Glomerular visceral epithelial cell (primary cell): Measurements from ENCODE around the gene HTRA3.

Source experiments
- DNase-seq: peaks from one replicate; pipeline ENCODE4 v3.0.0-alpha.2; 2016; ENCODE audit errors: extremely low spot score

The HTRA3 gene

GRCh38 chr4:8266508-8266907, 3.0 kb upstream of the HTRA3 start:
- DNase-seq = no peak

- DNase-seq = peak; percentile 68
Observed at GRCh38 chr4:8267077-8267476, 2.5 kb upstream of the HTRA3 start.

- no peak for DNase-seq
Observed at GRCh38 chr4:8268211-8268610, 1.3 kb upstream of the HTRA3 start.

- no peak for DNase-seq
Observed at GRCh38 chr4:8268901-8269534, 536 bp upstream of the HTRA3 start.

GRCh38 chr4:8270418-8270771, 841 bp downstream of the HTRA3 start:
- DNase-seq = no peak

GRCh38 chr4:8270912-8271815, 1.6 kb downstream of the HTRA3 start:
- DNase-seq = no peak

- no peak for DNase-seq
Observed at GRCh38 chr4:8271821-8272220, 2.3 kb downstream of the HTRA3 start.

GRCh38 chr4:8272472-8273428, 3.2 kb downstream of the HTRA3 start:
- DNase-seq = no peak

- DNase-seq = no peak
Observed at GRCh38 chr4:8273450-8273849, 3.9 kb downstream of the HTRA3 start.

- DNase-seq = no peak
Observed at GRCh38 chr4:8274066-8274652, 4.6 kb downstream of the HTRA3 start.

- peak; percentile 24 for DNase-seq
Observed at GRCh38 chr4:8274765-8275547, 5.4 kb downstream of the HTRA3 start.

GRCh38 chr4:8275548-8275910, 6.0 kb downstream of the HTRA3 start:
- no peak for DNase-seq

GRCh38 chr4:8276358-8277240, 7.0 kb downstream of the HTRA3 start:
- peak; percentile 43 for DNase-seq

GRCh38 chr4:8277356-8278008, 7.9 kb downstream of the HTRA3 start:
- DNase-seq = no peak

GRCh38 chr4:8278009-8278395, 8.4 kb downstream of the HTRA3 start:
- no peak for DNase-seq

- DNase-seq = peak; percentile 77
Observed at GRCh38 chr4:8278421-8279287, 9.1 kb downstream of the HTRA3 start.

- no peak for DNase-seq
Observed at GRCh38 chr4:8279321-8280157, 10.0 kb downstream of the HTRA3 start.
